ENCODE results near the gene DENND5B.
"Not testable (repeated sequence)": the region's sequence is repeated elsewhere in the genome, so short reads cannot be mapped to it uniquely, and the experiment has no call there.

DENND5B gene

GRCh38 chr12:31501014-31501413 is 89.9 kb downstream of the DENND5B start:
- not testable (repeated sequence) for DNase-seq

GRCh38 chr12:31499567-31499966 is 91.4 kb downstream of the DENND5B start:
- no peak for DNase-seq

GRCh38 chr12:31498424-31498823 is 92.5 kb downstream of the DENND5B start:
- no peak for DNase-seq

- DNase-seq = no peak
Observed at GRCh38 chr12:31496257-31496656, 94.7 kb downstream of the DENND5B start.

- no peak for DNase-seq
Observed at GRCh38 chr12:31494455-31494854, 96.5 kb downstream of the DENND5B start.

- DNase-seq = no peak
Observed at GRCh38 chr12:31492599-31493196, 98.2 kb downstream of the DENND5B start.

GRCh38 chr12:31491841-31492598 is 98.9 kb downstream of the DENND5B start:
- peak; percentile 3 for DNase-seq

GRCh38 chr12:31491241-31491794 is 99.6 kb downstream of the DENND5B start:
- no peak for DNase-seq

- DNase-seq = no peak
Observed at GRCh38 chr12:31488737-31489338, 102.1 kb downstream of the DENND5B start.

- no peak for DNase-seq
Observed at GRCh38 chr12:31485571-31485970, 105.4 kb downstream of the DENND5B start.

- DNase-seq = no peak
Observed at GRCh38 chr12:31482816-31483215, 108.1 kb downstream of the DENND5B start.

- no peak for DNase-seq
Observed at GRCh38 chr12:31481415-31481814, 109.5 kb downstream of the DENND5B start.

- DNase-seq = no peak
Observed at GRCh38 chr12:31479516-31480210, 111.3 kb downstream of the DENND5B start.

GRCh38 chr12:31478898-31479297 is 112.0 kb downstream of the DENND5B start:
- no peak for DNase-seq

- no peak for DNase-seq
Observed at GRCh38 chr12:31478425-31478824, 112.5 kb downstream of the DENND5B start.

GRCh38 chr12:31477687-31478086 is 113.2 kb downstream of the DENND5B start:
- no peak for DNase-seq

- DNase-seq = no peak
Observed at GRCh38 chr12:31476437-31476836, 114.5 kb downstream of the DENND5B start.

GRCh38 chr12:31475610-31476009 is 115.3 kb downstream of the DENND5B start:
- not testable (repeated sequence) for DNase-seq

GRCh38 chr12:31474751-31475150 is 116.2 kb downstream of the DENND5B start:
- no peak for DNase-seq

GRCh38 chr12:31471823-31472222 is 119.1 kb downstream of the DENND5B start:
- no peak for DNase-seq

- DNase-seq = no peak
Observed at GRCh38 chr12:31471051-31471450, 119.9 kb downstream of the DENND5B start.

GRCh38 chr12:31470459-31470858 is 120.5 kb downstream of the DENND5B start:
- no peak for DNase-seq

- no peak for DNase-seq
Observed at GRCh38 chr12:31466768-31467167, 124.2 kb downstream of the DENND5B start.
